Measurements from ENCODE around the gene RBMS1. TPM values are rescaled to one million over a fixed set of nuclear protein-coding genes. Genes with fewer than 3 reads are reported as not detected.

Gene RBMS1
- total RNA-seq, 4 donors from 2014 or later, result 50.2 to 62.3 (median 59.1) TPM

GRCh38 chr2:160289831-160290230 lies 203.8 kb downstream of the RBMS1 start:
- intact Hi-C loops (cut with DNase I; ENCODE audit: low total_unique reads), result no loop called here
- DNase-seq (ENCODE audit: low spot score in 2 of 2), result no peak
- no peak for TF ChIP-seq POLR2A (IDR thresholded peaks at IDR 0.05)
- no peak for TF ChIP-seq CTCF (IDR thresholded peaks at IDR 0.05)
- no peak overlapping the region for H3K4me3 ChIP-seq (ENCODE audit: low read depth, poor library complexity, severe bottlenecking)
- 77 to 83% methylated on average over 3 of the region's 3 CpGs for WGBS, 2 donors

- intact Hi-C loops (cut with DNase I; ENCODE audit: low total_unique reads), result no loop called here
- 52 to 74% methylated on average over 1 of the region's 1 CpG for WGBS, 2 donors
- H3K4me3 ChIP-seq (ENCODE audit: low read depth, poor library complexity, severe bottlenecking), result no peak overlapping the region
- TF ChIP-seq CTCF (IDR thresholded peaks at IDR 0.05), result no peak
- no peak for DNase-seq (ENCODE audit: low spot score in 2 of 2)
Observed at GRCh38 chr2:160289126-160289525, 204.5 kb downstream of the RBMS1 start.

- no peak for DNase-seq (ENCODE audit: low spot score in 2 of 2)
- no peak overlapping the region for H3K4me3 ChIP-seq (ENCODE audit: low read depth, poor library complexity, severe bottlenecking)
- TF ChIP-seq CTCF (IDR thresholded peaks at IDR 0.05), result no peak
- no peak for TF ChIP-seq POLR2A (IDR thresholded peaks at IDR 0.05)
- WGBS, 2 donors, result 62 to 63% methylated on average over 2 of the region's 2 CpGs
- intact Hi-C loops (cut with DNase I; ENCODE audit: low total_unique reads), result no loop called here
Observed at GRCh38 chr2:160288324-160288723, 205.3 kb downstream of the RBMS1 start.

GRCh38 chr2:160287476-160287875 lies 206.1 kb downstream of the RBMS1 start:
- no peak for TF ChIP-seq CTCF (IDR thresholded peaks at IDR 0.05)
- WGBS, 2 donors, result 56 to 71% methylated on average over 3 of the region's 3 CpGs
- H3K4me3 ChIP-seq (ENCODE audit: low read depth, poor library complexity, severe bottlenecking), result no peak overlapping the region
- DNase-seq (ENCODE audit: low spot score in 2 of 2), result no peak
- intact Hi-C loops (cut with DNase I; ENCODE audit: low total_unique reads), result no loop called here

- H3K4me3 ChIP-seq (ENCODE audit: low read depth, poor library complexity, severe bottlenecking), result no peak overlapping the region
- no peak for TF ChIP-seq POLR2A (IDR thresholded peaks at IDR 0.05)
- no peak for TF ChIP-seq CTCF (IDR thresholded peaks at IDR 0.05)
- WGBS, 2 donors, result 91 to 93% methylated on average over 5 of the region's 5 CpGs
- no peak for DNase-seq (ENCODE audit: low spot score in 2 of 2)
- intact Hi-C loops (cut with DNase I; ENCODE audit: low total_unique reads), result no loop called here
Observed at GRCh38 chr2:160286551-160286950, 207.1 kb downstream of the RBMS1 start.

- TF ChIP-seq CTCF (IDR thresholded peaks at IDR 0.05), result no peak
- no peak for TF ChIP-seq POLR2A (IDR thresholded peaks at IDR 0.05)
- no peak overlapping the region for H3K4me3 ChIP-seq (ENCODE audit: low read depth, poor library complexity, severe bottlenecking)
- DNase-seq (ENCODE audit: low spot score in 2 of 2), result no peak
- intact Hi-C loops (cut with DNase I; ENCODE audit: low total_unique reads), result no loop called here
Observed at GRCh38 chr2:160283675-160284074, 209.9 kb downstream of the RBMS1 start.

Data from lower leg skin (tissue), 4 donors.